Osteocyte (in vitro differentiated cells): ENCODE measurements around the gene USP28. TPM values are rescaled to one million over a fixed set of nuclear protein-coding genes. Genes with fewer than 3 reads are reported as not detected.

Source experiments
- DNase-seq: peaks from one replicate; pipeline ENCODE4 v3.0.0; 2021; ENCODE audit warnings: mixed read lengths; ENCODE audit not compliant: unreplicated experiment; ENCODE audit errors: extremely low spot score
- H3K27ac Mint-ChIP-seq: one replicate; pipeline ENCODE4 v1.8.0; 2021; ENCODE audit warnings: mild to moderate bottlenecking, mixed read lengths; ENCODE audit not compliant: unreplicated experiment
- H3K27me3 Mint-ChIP-seq: one replicate; pipeline ENCODE4 v1.8.0; 2021; ENCODE audit warnings: mixed read lengths; ENCODE audit not compliant: unreplicated experiment
- H3K36me3 Mint-ChIP-seq: one replicate; pipeline ENCODE4 v1.8.0; 2021; ENCODE audit warnings: mixed read lengths; ENCODE audit not compliant: unreplicated experiment
- H3K4me1 Mint-ChIP-seq: one replicate; pipeline ENCODE4 v1.8.0; 2021; ENCODE audit warnings: mixed read lengths; ENCODE audit not compliant: unreplicated experiment
- H3K4me3 Mint-ChIP-seq: one replicate; pipeline ENCODE4 v1.8.0; 2021; ENCODE audit warnings: mild to moderate bottlenecking, moderate library complexity, mixed read lengths; ENCODE audit not compliant: unreplicated experiment
- H3K9me3 Mint-ChIP-seq: one replicate; pipeline ENCODE4 v1.8.0; 2021; ENCODE audit warnings: mixed read lengths; ENCODE audit not compliant: unreplicated experiment
- total RNA-seq: library from RNA; stranded (reverse); gene quantifications from 2 replicates; pipeline ENCODE4 v1.2.1, GENCODE V29; 2021
- TF ChIP-seq, protein P1 (sequence below): fragments of 200-600 bp; sonication (generic); IDR thresholded peaks from 2 replicates; pipeline ENCODE4 v1.5.0; 2021; ENCODE audit warnings: antibody characterized with exemption, mild to moderate bottlenecking, moderate library complexity

The USP28 gene
- total RNA-seq, 1 donor from 2014 or later, result 37.2 TPM

- DNase-seq, result no peak
- Mint-ChIP-seq H3K36me3 (no peaks in the 10 kb centered on the region), H3K4me3 (no peak within 1 kb of the TSS), H3K4me1 (peaks cover 6% of the 10 kb centered on the region), H3K9me3 (no peaks in the 10 kb centered on the region), H3K27ac (no peak within 1 kb of the TSS), H3K27me3 (peaks cover 70% of the 10 kb centered on the region)
- TF ChIP-seq, protein P1, sequence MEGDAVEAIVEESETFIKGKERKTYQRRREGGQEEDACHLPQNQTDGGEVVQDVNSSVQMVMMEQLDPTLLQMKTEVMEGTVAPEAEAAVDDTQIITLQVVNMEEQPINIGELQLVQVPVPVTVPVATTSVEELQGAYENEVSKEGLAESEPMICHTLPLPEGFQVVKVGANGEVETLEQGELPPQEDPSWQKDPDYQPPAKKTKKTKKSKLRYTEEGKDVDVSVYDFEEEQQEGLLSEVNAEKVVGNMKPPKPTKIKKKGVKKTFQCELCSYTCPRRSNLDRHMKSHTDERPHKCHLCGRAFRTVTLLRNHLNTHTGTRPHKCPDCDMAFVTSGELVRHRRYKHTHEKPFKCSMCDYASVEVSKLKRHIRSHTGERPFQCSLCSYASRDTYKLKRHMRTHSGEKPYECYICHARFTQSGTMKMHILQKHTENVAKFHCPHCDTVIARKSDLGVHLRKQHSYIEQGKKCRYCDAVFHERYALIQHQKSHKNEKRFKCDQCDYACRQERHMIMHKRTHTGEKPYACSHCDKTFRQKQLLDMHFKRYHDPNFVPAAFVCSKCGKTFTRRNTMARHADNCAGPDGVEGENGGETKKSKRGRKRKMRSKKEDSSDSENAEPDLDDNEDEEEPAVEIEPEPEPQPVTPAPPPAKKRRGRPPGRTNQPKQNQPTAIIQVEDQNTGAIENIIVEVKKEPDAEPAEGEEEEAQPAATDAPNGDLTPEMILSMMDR, result no peak
Measured at GRCh38 chr11:113779496-113779895, 95.9 kb downstream of the USP28 start, which contains the start of gene CLDN25. Gene CLDN25 (plus strand): TSS chr11:113779796. CDS start chr11:113779796, 0 bp downstream.

- no peaks in the 10 kb centered on the region for H3K9me3 Mint-ChIP-seq
- H3K36me3 Mint-ChIP-seq, result no peaks in the 10 kb centered on the region
- H3K27ac Mint-ChIP-seq, result peak overlapping the region; percentile 32
- peaks cover 10% of the 10 kb centered on the region for H3K4me1 Mint-ChIP-seq
- H3K27me3 Mint-ChIP-seq, result peaks cover 65% of the 10 kb centered on the region
- TF ChIP-seq, protein P1, result no peak
- DNase-seq, result no peak
- H3K4me3 Mint-ChIP-seq, result peak overlapping the region; percentile 46
Measured at GRCh38 chr11:113778111-113778910, 97.1 kb downstream of the USP28 start.

- DNase-seq, result no peak
- H3K27me3 Mint-ChIP-seq, result peaks cover 39% of the 10 kb centered on the region
- peaks cover 24% of the 10 kb centered on the region for H3K4me1 Mint-ChIP-seq
- peak overlapping the region; percentile 98 for H3K27ac Mint-ChIP-seq
- H3K4me3 Mint-ChIP-seq, result peak overlapping the region; percentile 100
- TF ChIP-seq, protein P1, result no peak
- H3K36me3 Mint-ChIP-seq, result peaks cover 3% of the 10 kb centered on the region
- H3K9me3 Mint-ChIP-seq, result no peaks in the 10 kb centered on the region
Measured at GRCh38 chr11:113774174-113774503, 101.2 kb downstream of the USP28 start.

GRCh38 chr11:113773416-113774173 is 101.8 kb downstream of the USP28 start, which contains the start of gene ZW10:
Gene ZW10 (minus strand): TSS chr11:113773692. CDS start chr11:113773666, 26 bp downstream.
- TF ChIP-seq, protein P1, result peak; percentile 96

DNA sequence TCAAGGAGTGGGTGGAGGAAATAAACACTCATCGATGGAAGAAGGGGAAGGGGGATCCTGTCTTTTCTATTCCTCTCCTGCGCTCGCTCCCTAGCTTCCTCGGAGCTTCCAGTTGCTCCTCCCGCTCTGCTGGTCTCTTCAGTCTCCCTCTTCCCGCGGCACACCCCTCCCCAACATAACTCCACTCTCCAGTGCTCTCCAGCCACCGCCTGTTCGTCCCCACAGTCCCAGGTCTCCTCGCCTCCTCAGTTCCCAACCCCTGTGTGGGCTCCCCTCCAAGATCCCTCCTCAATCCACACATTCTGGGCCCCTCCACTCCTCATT is 102.3 kb downstream of the USP28 start:
- DNase-seq, result no peak
- Mint-ChIP-seq H3K27me3 (peaks cover 35% of the 10 kb centered on the region), H3K4me1 (peaks cover 20% of the 10 kb centered on the region), H3K4me3 (peak overlapping the region; percentile 100), H3K36me3 (peaks cover 7% of the 10 kb centered on the region), H3K9me3 (no peaks in the 10 kb centered on the region), H3K27ac (peak overlapping the region; percentile 98)
- TF ChIP-seq, protein P1, result no peak

More at GRCh38 chr11:113773416-113774173, 101.8 kb downstream of the USP28 start, which contains the start of gene ZW10:
- peak; percentile 99 for DNase-seq
- H3K4me1 Mint-ChIP-seq, result peaks cover 24% of the 10 kb centered on the region
- peak within 1 kb of the TSS; percentile 100 for H3K4me3 Mint-ChIP-seq
- H3K36me3 Mint-ChIP-seq, result peaks cover 7% of the 10 kb centered on the region
- H3K27ac Mint-ChIP-seq, result peak within 1 kb of the TSS; percentile 98
- H3K9me3 Mint-ChIP-seq, result no peaks in the 10 kb centered on the region
- peaks cover 38% of the 10 kb centered on the region for H3K27me3 Mint-ChIP-seq
